H1 (cell line): ENCODE measurements around the gene RABGGTB.

Source experiments
- BRCA1 ChIP-seq: IDR thresholded peaks from 2 replicates; pipeline ENCODE4 v1.6.1; 2012; ENCODE audit warnings: low read depth, low read length, improper control_type of control experiment
- SIN3A ChIP-seq, 2 experiments: IDR thresholded peaks in 1 of 2; conservative IDR thresholded peaks in 1 of 2; 2 replicates each; pipeline ENCODE4 v1.6.1; 2011 to 2012; ENCODE audit warnings: low read length in 2 of 2, improper control_type of control experiment in 1 of 2, low read depth in 1 of 2, mild to moderate bottlenecking in 1 of 2
- TF ChIP-seq, protein P1 (sequence below), 3 experiments: IDR thresholded peaks; 1 replicate in 2 of 3; 2 replicates in 1 of 3; pipeline versions ENCODE4 v1.5.1 to v1.6.1; 2011; ENCODE audit warnings: low read length in 3 of 3, mild to moderate bottlenecking in 3 of 3, inconsistent platforms in 2 of 3, low read depth in 1 of 3, moderate library complexity in 1 of 3; ENCODE audit not compliant: insufficient read depth in 1 of 3; ENCODE audit errors: control extremely low read depth in 1 of 3

DNA sequence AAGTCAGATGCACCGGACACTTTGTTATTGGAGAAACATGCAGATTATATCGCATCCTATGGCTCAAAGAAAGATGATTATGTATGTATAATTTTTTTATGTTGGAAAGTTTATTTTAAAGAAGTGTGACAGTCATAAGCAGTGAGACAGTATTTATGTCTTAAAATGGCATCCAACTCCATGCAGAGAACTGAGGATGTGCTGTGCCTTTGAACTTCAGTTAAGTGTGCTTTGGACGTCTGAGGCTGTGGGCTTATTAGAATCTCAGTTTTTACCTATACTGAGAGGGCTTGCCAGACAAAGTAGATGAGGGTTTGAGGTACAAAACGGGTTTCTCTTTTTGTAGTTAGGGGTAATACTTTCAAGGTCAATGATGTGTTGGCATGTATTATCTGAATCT, 1.5 kb downstream of the RABGGTB start:
- TF ChIP-seq, protein P1, sequence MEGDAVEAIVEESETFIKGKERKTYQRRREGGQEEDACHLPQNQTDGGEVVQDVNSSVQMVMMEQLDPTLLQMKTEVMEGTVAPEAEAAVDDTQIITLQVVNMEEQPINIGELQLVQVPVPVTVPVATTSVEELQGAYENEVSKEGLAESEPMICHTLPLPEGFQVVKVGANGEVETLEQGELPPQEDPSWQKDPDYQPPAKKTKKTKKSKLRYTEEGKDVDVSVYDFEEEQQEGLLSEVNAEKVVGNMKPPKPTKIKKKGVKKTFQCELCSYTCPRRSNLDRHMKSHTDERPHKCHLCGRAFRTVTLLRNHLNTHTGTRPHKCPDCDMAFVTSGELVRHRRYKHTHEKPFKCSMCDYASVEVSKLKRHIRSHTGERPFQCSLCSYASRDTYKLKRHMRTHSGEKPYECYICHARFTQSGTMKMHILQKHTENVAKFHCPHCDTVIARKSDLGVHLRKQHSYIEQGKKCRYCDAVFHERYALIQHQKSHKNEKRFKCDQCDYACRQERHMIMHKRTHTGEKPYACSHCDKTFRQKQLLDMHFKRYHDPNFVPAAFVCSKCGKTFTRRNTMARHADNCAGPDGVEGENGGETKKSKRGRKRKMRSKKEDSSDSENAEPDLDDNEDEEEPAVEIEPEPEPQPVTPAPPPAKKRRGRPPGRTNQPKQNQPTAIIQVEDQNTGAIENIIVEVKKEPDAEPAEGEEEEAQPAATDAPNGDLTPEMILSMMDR (IDR thresholded peaks at IDR 0.05; ENCODE audit: control extremely low read depth in 1 of 3, insufficient read depth in 1 of 3, low read depth in 1 of 3, low read length in 3 of 3) = no peak
- TF ChIP-seq BRCA1 (no peak), SIN3A (conservative IDR thresholded peaks at IDR 0.05 in 1 of 2, IDR thresholded peaks at IDR 0.05 in 1 of 2; ENCODE audit: low read depth in 1 of 2, low read length in 2 of 2) (0 out of 4 replicates have a peak, but pooled peaks of 1 of the 2 experiments have one; percentile 49)
